ENCODE measurements around the gene ZNF485.

ZNF485 gene

GRCh38 chr10:43574001-43574892 lies 32.0 kb upstream of the ZNF485 start, which contains the start of gene ZNF239:
TSS of gene ZNF239 (minus strand) at chr10:43574616. CDS start at chr10:43558079, 16,537 bp downstream.
- Histone ChIP-seq H3K36me3 (no peaks in the 10 kb centered on the region), H3K9me3 (no peaks in the 10 kb centered on the region), H3K4me3 (ENCODE audit: low read depth in 1 of 2, low read length in 1 of 2) (peak within 1 kb of the TSS; percentile 5 to 42), H3K27ac (no peak within 1 kb of the TSS), H3K4me1 (ENCODE audit: control insufficient read depth in 1 of 2, insufficient read depth in 1 of 2, low read depth in 1 of 2, low read length in 1 of 2) (peaks cover 0 to 3% of the 10 kb centered on the region in 2 experiments), H3K27me3 (peaks cover 30% of the 10 kb centered on the region)
- TF ChIP-seq CTCF (IDR thresholded peaks at IDR 0.05) = no peak

DNA sequence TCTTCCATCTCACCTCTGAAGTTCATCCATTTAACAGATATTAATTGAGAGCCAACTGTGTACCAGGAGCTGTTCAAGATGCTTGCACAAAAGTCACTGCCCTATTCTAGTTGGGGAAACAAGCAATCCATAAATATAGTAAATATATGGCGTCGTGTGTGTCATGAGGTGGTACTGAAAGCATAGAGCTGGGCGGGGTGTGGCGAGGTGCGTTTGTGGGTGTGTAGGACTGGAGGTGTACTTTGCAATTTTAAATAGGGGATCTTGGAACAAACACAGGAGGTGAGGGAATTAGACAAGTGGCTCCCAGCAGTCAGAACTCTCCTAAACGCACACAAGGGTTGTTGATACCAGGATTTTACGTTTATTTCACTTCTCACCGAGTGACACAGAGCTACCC lies 31.3 kb upstream of the ZNF485 start:
- peaks cover 0 to 3% of the 10 kb centered on the region in 2 experiments for H3K4me1 ChIP-seq (ENCODE audit: control insufficient read depth in 1 of 2, insufficient read depth in 1 of 2, low read depth in 1 of 2, low read length in 1 of 2)
- H3K4me3 ChIP-seq (ENCODE audit: low read depth in 1 of 2, low read length in 1 of 2) = no peak overlapping the region
- H3K9me3 ChIP-seq = no peaks in the 10 kb centered on the region
- TF ChIP-seq CTCF (IDR thresholded peaks at IDR 0.05) = no peak
- H3K27ac ChIP-seq = no peak overlapping the region
- peaks cover 30% of the 10 kb centered on the region for H3K27me3 ChIP-seq
- H3K36me3 ChIP-seq = no peaks in the 10 kb centered on the region

DNA sequence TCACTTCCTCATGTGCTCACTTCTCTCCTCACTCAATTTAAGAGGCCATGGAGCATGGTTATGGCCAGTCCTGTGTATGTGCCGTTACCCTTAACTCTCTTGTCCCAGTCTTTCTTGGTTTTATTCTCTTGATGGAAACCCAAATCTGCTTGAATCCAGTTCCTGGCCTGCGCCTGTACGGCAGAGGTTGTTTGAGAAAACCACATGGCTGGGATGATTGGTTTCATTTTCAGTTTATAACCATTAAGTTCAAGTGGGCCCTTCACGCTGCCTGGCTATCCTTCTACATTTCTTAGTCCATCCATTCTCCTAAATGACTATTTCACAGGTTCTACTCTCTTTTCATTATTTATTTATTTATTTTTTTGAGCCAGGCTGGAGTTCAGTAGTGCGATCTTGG lies 30.2 kb upstream of the ZNF485 start:
- Histone ChIP-seq H3K27me3 (peaks cover 30% of the 10 kb centered on the region), H3K27ac (no peak overlapping the region), H3K4me1 (ENCODE audit: control insufficient read depth in 1 of 2, insufficient read depth in 1 of 2, low read depth in 1 of 2, low read length in 1 of 2) (peaks cover 0 to 3% of the 10 kb centered on the region in 2 experiments), H3K4me3 (ENCODE audit: low read depth in 1 of 2, low read length in 1 of 2) (no peak overlapping the region), H3K36me3 (no peaks in the 10 kb centered on the region), H3K9me3 (no peaks in the 10 kb centered on the region)
- TF ChIP-seq CTCF (IDR thresholded peaks at IDR 0.05) = no peak

GRCh38 chr10:43576580-43576979 lies 29.7 kb upstream of the ZNF485 start:
- H3K9me3 ChIP-seq = no peaks in the 10 kb centered on the region
- no peak for TF ChIP-seq CTCF (IDR thresholded peaks at IDR 0.05)

GRCh38 chr10:43584051-43584450 lies 22.2 kb upstream of the ZNF485 start:
- Histone ChIP-seq H3K9me3 (no peaks in the 10 kb centered on the region), H3K27me3 (no peaks in the 10 kb centered on the region), H3K4me1 (ENCODE audit: control insufficient read depth in 1 of 2, insufficient read depth in 1 of 2, low read depth in 1 of 2, low read length in 1 of 2) (no peaks in the 10 kb centered on the region), H3K4me3 (ENCODE audit: low read depth in 1 of 2, low read length in 1 of 2) (no peak overlapping the region), H3K27ac (no peak overlapping the region), H3K36me3 (no peaks in the 10 kb centered on the region)
- TF ChIP-seq CTCF (IDR thresholded peaks at IDR 0.05) = no peak

More at GRCh38 chr10:43576580-43576979, 29.7 kb upstream of the ZNF485 start:
- Histone ChIP-seq H3K4me1 (ENCODE audit: control insufficient read depth in 1 of 2, insufficient read depth in 1 of 2, low read depth in 1 of 2, low read length in 1 of 2) (peaks cover 0 to 3% of the 10 kb centered on the region in 2 experiments), H3K27me3 (peaks cover 30% of the 10 kb centered on the region), H3K36me3 (no peaks in the 10 kb centered on the region), H3K27ac (no peak overlapping the region), H3K4me3 (ENCODE audit: low read depth in 1 of 2, low read length in 1 of 2) (no peak overlapping the region)
